Measurements from ENCODE around the gene NLGN4X. TPM values are rescaled to one million over a fixed set of nuclear protein-coding genes. Genes with fewer than 3 reads are reported as not detected.
"Not testable (repeated sequence)": the region's sequence is repeated elsewhere in the genome, so short reads cannot be mapped to it uniquely, and the experiment has no call there.

NLGN4X gene
- total RNA-seq, 2 experiments from 2014 or later: not detected

GRCh38 chrX:5916945-5917344, 311.7 kb downstream of the NLGN4X start:
- H3K36me3 Mint-ChIP-seq (ENCODE audit: low read depth): no peaks in the 10 kb centered on the region
- ChIA-PET CTCF (no interaction called here), POLR2A (no interaction called here)
- DNase-seq (peak; percentile 7), ATAC-seq (no peak)
- intact Hi-C loops (cut with micrococcal nuclease): no loop called here
- H3K27ac Mint-ChIP-seq: no peak overlapping the region
- H3K4me1 Mint-ChIP-seq (ENCODE audit: low read depth): no peaks in the 10 kb centered on the region
- no peaks in the 10 kb centered on the region for H3K9me3 Mint-ChIP-seq
- H3K4me3 Mint-ChIP-seq: no peak overlapping the region
- no peaks in the 10 kb centered on the region for H3K27me3 Mint-ChIP-seq
- no peak for TF ChIP-seq CTCF (IDR thresholded peaks at IDR 0.05)

GRCh38 chrX:5915783-5916182, 312.9 kb downstream of the NLGN4X start:
- Mint-ChIP-seq H3K4me3 (no peak overlapping the region), H3K27ac (no peak overlapping the region), H3K4me1 (ENCODE audit: low read depth) (no peaks in the 10 kb centered on the region), H3K27me3 (no peaks in the 10 kb centered on the region), H3K36me3 (ENCODE audit: low read depth) (no peaks in the 10 kb centered on the region), H3K9me3 (no peaks in the 10 kb centered on the region)
- intact Hi-C loops (cut with micrococcal nuclease): no loop called here
- ATAC-seq (no peak), DNase-seq (no peak)
- no peak for TF ChIP-seq CTCF (IDR thresholded peaks at IDR 0.05)
- ChIA-PET POLR2A (interaction anchor here (0.6 kb wide), 1 partner anchor 77 kb away, joined by 3 read pairs; no protein-coding TSS in a partner anchor), CTCF (no interaction called here)

GRCh38 chrX:5907207-5907606, 321.5 kb downstream of the NLGN4X start:
- Mint-ChIP-seq H3K9me3 (peaks cover 2% of the 10 kb centered on the region), H3K27me3 (no peaks in the 10 kb centered on the region), H3K4me1 (ENCODE audit: low read depth) (no peaks in the 10 kb centered on the region), H3K27ac (no peak overlapping the region), H3K4me3 (no peak overlapping the region), H3K36me3 (ENCODE audit: low read depth) (no peaks in the 10 kb centered on the region)
- intact Hi-C loops (cut with micrococcal nuclease): no loop called here
- CTCF ChIA-PET: no interaction called here
- no peak for DNase-seq
- POLR2A ChIA-PET: no interaction called here
- no peak for ATAC-seq
- no peak for TF ChIP-seq CTCF (IDR thresholded peaks at IDR 0.05)

GRCh38 chrX:5903586-5904190, 325.0 kb downstream of the NLGN4X start:
- POLR2A ChIA-PET; H3K36me3 Mint-ChIP-seq (ENCODE audit: low read depth): not testable (repeated sequence)

GRCh38 chrX:5898463-5898862, 330.2 kb downstream of the NLGN4X start:
- H3K9me3 Mint-ChIP-seq: peaks cover 2% of the 10 kb centered on the region
- CTCF ChIA-PET: no interaction called here
- intact Hi-C loops (cut with micrococcal nuclease): no loop called here
- H3K4me1 Mint-ChIP-seq (ENCODE audit: low read depth): no peaks in the 10 kb centered on the region
- no peak overlapping the region for H3K27ac Mint-ChIP-seq
- no peaks in the 10 kb centered on the region for H3K27me3 Mint-ChIP-seq
- no peak for DNase-seq
- no peak for TF ChIP-seq CTCF (IDR thresholded peaks at IDR 0.05)
- no peak for ATAC-seq
- H3K36me3 Mint-ChIP-seq (ENCODE audit: low read depth): no peaks in the 10 kb centered on the region
- H3K4me3 Mint-ChIP-seq: no peak overlapping the region
- POLR2A ChIA-PET: no interaction called here

More at GRCh38 chrX:5903586-5904190, 325.0 kb downstream of the NLGN4X start:
- CTCF ChIA-PET; H3K4me1 Mint-ChIP-seq (ENCODE audit: low read depth); intact Hi-C loops (cut with micrococcal nuclease); H3K27me3 Mint-ChIP-seq; ATAC-seq; H3K9me3 Mint-ChIP-seq; H3K27ac Mint-ChIP-seq; DNase-seq; H3K4me3 Mint-ChIP-seq: not testable (repeated sequence)

- ChIA-PET CTCF (no interaction called here), POLR2A (no interaction called here)
- DNase-seq (no peak), ATAC-seq (no peak)
- no peak for TF ChIP-seq CTCF (IDR thresholded peaks at IDR 0.05)
- intact Hi-C loops (cut with micrococcal nuclease): no loop called here
- Mint-ChIP-seq H3K27ac (no peak overlapping the region), H3K36me3 (ENCODE audit: low read depth) (no peaks in the 10 kb centered on the region), H3K9me3 (no peaks in the 10 kb centered on the region), H3K4me3 (no peak overlapping the region), H3K27me3 (no peaks in the 10 kb centered on the region), H3K4me1 (ENCODE audit: low read depth) (no peaks in the 10 kb centered on the region)
Measured at GRCh38 chrX:5891378-5891777, 337.3 kb downstream of the NLGN4X start.

All from activated CD8-positive, alpha-beta T cell treated with anti-CD3 and anti-CD28 coated beads for 36 hours (primary cell).